GM10266 (cell line): ENCODE data around the gene CTNNBL1.

Experiments
- DNase-seq: peaks from one replicate; pipeline ENCODE4 v3.0.0; 2012; ENCODE audit errors: extremely low spot score
- CTCF ChIP-seq: IDR thresholded peaks from 2 replicates; pipeline ENCODE4 v1.5.1; 2012; ENCODE audit warnings: mild to moderate bottlenecking, low read depth; ENCODE audit not compliant: control insufficient read depth, insufficient read depth; ENCODE audit errors: missing control alignments

CTNNBL1 gene

DNA sequence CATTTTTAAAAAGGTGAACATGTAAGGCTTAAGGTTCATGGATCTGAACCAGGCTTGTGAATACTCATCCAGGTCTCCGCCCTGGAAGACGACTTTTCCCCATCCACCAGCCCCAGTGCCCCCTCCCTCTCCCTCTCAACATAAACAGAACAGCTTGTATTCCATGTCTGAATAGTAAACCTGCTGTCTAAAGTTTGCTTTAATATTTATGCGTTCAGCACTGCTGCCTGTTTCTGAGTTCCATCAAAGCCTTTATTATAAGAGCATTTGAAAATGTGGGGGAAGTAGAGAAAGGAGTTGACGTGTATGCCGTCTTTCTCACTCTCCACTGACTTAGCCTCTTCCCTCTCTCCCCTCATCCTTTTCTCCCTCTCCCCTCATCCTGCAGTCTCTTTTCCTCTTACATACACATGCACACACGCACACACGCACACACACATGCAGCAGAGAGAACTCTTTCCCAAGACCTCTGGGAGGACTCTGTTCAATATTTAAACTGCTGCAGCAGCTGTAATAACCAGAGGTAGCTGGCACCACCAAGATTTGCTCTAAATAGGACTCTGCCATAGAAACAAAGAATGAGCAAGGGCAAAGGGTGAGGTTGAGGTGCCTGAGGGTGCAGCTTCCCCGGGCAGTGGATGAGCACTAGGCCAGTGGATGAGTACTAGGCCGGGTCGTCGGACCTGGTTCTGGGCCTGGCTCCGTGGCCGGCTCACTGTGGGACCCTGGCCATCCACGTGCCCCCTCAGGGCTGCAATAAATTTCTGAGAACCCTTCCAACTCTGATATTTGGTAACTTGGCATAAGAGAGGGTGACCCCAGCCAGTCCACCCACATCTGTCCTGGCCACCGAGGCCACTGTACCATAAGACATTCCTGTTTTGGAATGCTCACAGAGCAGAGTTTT, 173.7 kb downstream of the CTNNBL1 start:
- DNase-seq = no peak
- no peak for TF ChIP-seq CTCF

GRCh38 chr20:37868851-37869333, 175.1 kb downstream of the CTNNBL1 start:
- no peak for DNase-seq
- no peak for TF ChIP-seq CTCF

- no peak for DNase-seq
- no peak for TF ChIP-seq CTCF
Measured at GRCh38 chr20:37869334-37869861, 175.6 kb downstream of the CTNNBL1 start.

- no peak for TF ChIP-seq CTCF
- DNase-seq = no peak
Measured at GRCh38 chr20:37870294-37870693, 176.5 kb downstream of the CTNNBL1 start.

DNA sequence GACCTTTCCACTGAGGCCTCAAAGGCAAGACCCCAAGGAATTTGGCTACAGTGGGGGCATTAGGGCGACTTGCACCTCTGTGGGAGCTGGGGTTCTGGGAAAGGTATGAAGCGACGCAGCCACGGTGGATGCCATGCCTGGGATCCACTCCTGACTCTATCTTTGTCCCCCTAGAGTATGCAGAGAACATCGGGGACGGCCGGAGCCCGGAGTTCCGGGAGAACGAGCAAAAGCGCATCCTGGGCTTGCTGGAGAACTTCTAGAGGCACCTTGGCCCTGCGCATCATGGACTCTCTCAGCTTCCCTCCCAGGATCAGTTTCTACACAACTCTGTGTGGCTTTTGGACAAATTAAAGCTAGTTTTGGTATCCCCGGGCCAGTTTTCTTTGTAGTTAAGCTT, 177.9 kb downstream of the CTNNBL1 start:
- no peak for DNase-seq

GRCh38 chr20:37872161-37872560, 178.3 kb downstream of the CTNNBL1 start:
- no peak for DNase-seq
- no peak for TF ChIP-seq CTCF

More for the DNA sequence above, 177.9 kb downstream of the CTNNBL1 start:
- no peak for TF ChIP-seq CTCF

- no peak for DNase-seq
- TF ChIP-seq CTCF = no peak
Measured at GRCh38 chr20:37873884-37874283, 180.1 kb downstream of the CTNNBL1 start.
